NCI-H510A treated with DMSO at 0.1 percent for 48 hours (cell line): ENCODE data around the gene KLRC3.
"Not testable (repeated sequence)": the region's sequence is repeated elsewhere in the genome, so short reads cannot be mapped to it uniquely, and the experiment has no call there.

Experiments
- DNase-seq: peaks from one replicate; lab custom pipeline; 2025; lab: John Stamatoyannopoulos, UW

KLRC3 gene

GRCh38 chr12:10400829-10401228, 19.6 kb downstream of the KLRC3 start:
- no peak for DNase-seq

GRCh38 chr12:10398168-10398567, 22.2 kb downstream of the KLRC3 start:
- no peak for DNase-seq

- no peak for DNase-seq
Observed at GRCh38 chr12:10397296-10397695, 23.1 kb downstream of the KLRC3 start.

- not testable (repeated sequence) for DNase-seq
Observed at GRCh38 chr12:10396176-10396575, 24.2 kb downstream of the KLRC3 start.

GRCh38 chr12:10395390-10395998, 24.9 kb downstream of the KLRC3 start:
- DNase-seq = peak; percentile 84

- not testable (repeated sequence) for DNase-seq
Observed at GRCh38 chr12:10394531-10395152, 25.8 kb downstream of the KLRC3 start.

- no peak for DNase-seq
Observed at GRCh38 chr12:10393291-10393690, 27.1 kb downstream of the KLRC3 start.

- DNase-seq = peak; percentile 25
Observed at GRCh38 chr12:10392394-10392930, 27.9 kb downstream of the KLRC3 start.

GRCh38 chr12:10390991-10391390, 29.4 kb downstream of the KLRC3 start:
- DNase-seq = not testable (repeated sequence)

- DNase-seq = no peak
Observed at GRCh38 chr12:10389904-10390303, 30.5 kb downstream of the KLRC3 start, which contains the start of gene KLRK1. KLRK1 (minus strand) TSS chr12:10390041; CDS start chr12:10388810, 1,231 bp downstream.

GRCh38 chr12:10388624-10389413, 31.6 kb downstream of the KLRC3 start:
- DNase-seq = no peak

GRCh38 chr12:10387498-10387897, 32.9 kb downstream of the KLRC3 start:
- not testable (repeated sequence) for DNase-seq

GRCh38 chr12:10386857-10387256, 33.5 kb downstream of the KLRC3 start:
- no peak for DNase-seq

- no peak for DNase-seq
Observed at GRCh38 chr12:10385166-10385613, 35.2 kb downstream of the KLRC3 start.

- no peak for DNase-seq
Observed at GRCh38 chr12:10384191-10384590, 36.2 kb downstream of the KLRC3 start.

- DNase-seq = no peak
Observed at GRCh38 chr12:10381928-10382628, 38.3 kb downstream of the KLRC3 start.

- not testable (repeated sequence) for DNase-seq
Observed at GRCh38 chr12:10378737-10379136, 41.7 kb downstream of the KLRC3 start.

- no peak for DNase-seq
Observed at GRCh38 chr12:10374624-10375018, 45.8 kb downstream of the KLRC3 start.

GRCh38 chr12:10372559-10372958, 47.8 kb downstream of the KLRC3 start:
- no peak for DNase-seq

GRCh38 chr12:10371893-10372535, 48.4 kb downstream of the KLRC3 start:
- DNase-seq = not testable (repeated sequence)
